ENCODE measurements around the gene TUB. TPM values are rescaled to one million over a fixed set of nuclear protein-coding genes. Genes with fewer than 3 reads are reported as not detected.

TUB gene
- total RNA-seq, 2 donors from 2014 or later = 2.9 to 8.6 TPM

GRCh38 chr11:8033305-8034105 lies 47.5 kb upstream of the TUB start:
- ATAC-seq (peak; percentile 88), DNase-seq (peak; percentile 80 to 88 (median 84))
- peaks cover 7% of the 10 kb centered on the region for H3K4me1 ChIP-seq
- no peaks in the 10 kb centered on the region for H3K9me3 ChIP-seq
- H3K27me3 ChIP-seq = peaks cover 0 to 4% of the 10 kb centered on the region in 2 donors
- H3K36me3 ChIP-seq (replicated peaks in 1 of 2; ENCODE audit: insufficient read depth in 1 of 2, low read depth in 2 of 2) = no peaks in the 10 kb centered on the region
- 41 to 62% methylated on average over 10 to 19 of the region's 19 CpGs for WGBS, 2 donors
- no peak overlapping the region for H3K4me3 ChIP-seq
- no peak overlapping the region for H3K27ac ChIP-seq
- intact Hi-C loops (cut with DNase I) = no loop called here
- TF ChIP-seq POLR2A (IDR thresholded peaks at IDR 0.05) (no peak), CTCF (IDR thresholded peaks at IDR 0.05) (peak; percentile 79 to 90 (median 85))

- 80 to 87% methylated on average over 3 of the region's 3 CpGs for WGBS, 2 donors
- no peak overlapping the region for H3K27ac ChIP-seq
- ATAC-seq = no peak
Measured at GRCh38 chr11:8034106-8034585, 46.9 kb upstream of the TUB start.

GRCh38 chr11:8034604-8035190 lies 46.3 kb upstream of the TUB start:
- Histone ChIP-seq H3K27me3 (peaks cover 0 to 4% of the 10 kb centered on the region in 2 donors), H3K27ac (no peak overlapping the region), H3K4me3 (no peak overlapping the region), H3K36me3 (replicated peaks in 1 of 2; ENCODE audit: insufficient read depth in 1 of 2, low read depth in 2 of 2) (no peaks in the 10 kb centered on the region), H3K4me1 (peaks cover 7% of the 10 kb centered on the region), H3K9me3 (no peaks in the 10 kb centered on the region)
- intact Hi-C loops (cut with DNase I) = loop anchor here (5.0 kb wide), 1 partner anchor 58 kb away; no protein-coding TSS in a partner anchor
- no peak for DNase-seq
- WGBS, 2 donors = 72 to 74% methylated on average over 5 of the region's 5 CpGs
- TF ChIP-seq CTCF (IDR thresholded peaks at IDR 0.05) (no peak), POLR2A (IDR thresholded peaks at IDR 0.05) (no peak)
- no peak for ATAC-seq

More at GRCh38 chr11:8034106-8034585, 46.9 kb upstream of the TUB start:
- Histone ChIP-seq H3K36me3 (replicated peaks in 1 of 2; ENCODE audit: insufficient read depth in 1 of 2, low read depth in 2 of 2) (no peaks in the 10 kb centered on the region), H3K27me3 (peaks cover 0 to 4% of the 10 kb centered on the region in 2 donors), H3K4me1 (peaks cover 7% of the 10 kb centered on the region), H3K4me3 (no peak overlapping the region), H3K9me3 (no peaks in the 10 kb centered on the region)
- no peak for DNase-seq
- TF ChIP-seq CTCF (IDR thresholded peaks at IDR 0.05) (no peak), POLR2A (IDR thresholded peaks at IDR 0.05) (no peak)
- intact Hi-C loops (cut with DNase I) = no loop called here

GRCh38 chr11:8035200-8035855 lies 45.7 kb upstream of the TUB start:
- Histone ChIP-seq H3K27ac (no peak overlapping the region), H3K4me3 (no peak overlapping the region), H3K36me3 (replicated peaks in 1 of 2; ENCODE audit: insufficient read depth in 1 of 2, low read depth in 2 of 2) (no peaks in the 10 kb centered on the region), H3K4me1 (peaks cover 7% of the 10 kb centered on the region), H3K9me3 (no peaks in the 10 kb centered on the region), H3K27me3 (peaks cover 0 to 4% of the 10 kb centered on the region in 2 donors)
- intact Hi-C loops (cut with DNase I) = loop anchor here (5.0 kb wide), 1 partner anchor 57 kb away; no protein-coding TSS in a partner anchor
- WGBS, 2 donors = 65 to 66% methylated on average over 8 to 11 of the region's 11 CpGs
- no peak for DNase-seq
- no peak for TF ChIP-seq CTCF (IDR thresholded peaks at IDR 0.05)
- no peak for TF ChIP-seq POLR2A (IDR thresholded peaks at IDR 0.05)
- no peak for ATAC-seq

Measured in body of pancreas (tissue), 4 donors.